Upper lobe of right lung (tissue), 1 donor: ENCODE measurements around the gene FTH1. TPM values are rescaled to one million over a fixed set of nuclear protein-coding genes. Genes with fewer than 3 reads are reported as not detected.
"Not testable (repeated sequence)": the region's sequence is repeated elsewhere in the genome, so short reads cannot be mapped to it uniquely, and the experiment has no call there.

Source experiments
- ATAC-seq: fragments of 200-7000 bp; cut with Tn5 transposase; one replicate; pipeline ENCODE4 v1.9.1; 2020; ENCODE audit warnings: mild to moderate bottlenecking, moderate library complexity
- DNase-seq: peaks from one replicate; pipeline ENCODE4 v3.0.0-alpha.2; 2020
- H3K27ac ChIP-seq: fragments of 200-600 bp; one replicate; pipeline ENCODE4 v1.8.0; 2022
- H3K27me3 ChIP-seq: fragments of 200-600 bp; one replicate; pipeline ENCODE4 v1.8.0; 2022; ENCODE audit warnings: mild to moderate bottlenecking
- H3K36me3 ChIP-seq: fragments of 200-600 bp; one replicate; pipeline ENCODE4 v1.8.0; 2022
- H3K4me1 ChIP-seq: fragments of 200-600 bp; one replicate; pipeline ENCODE4 v1.8.0; 2022
- H3K4me3 ChIP-seq: fragments of 200-600 bp; one replicate; pipeline ENCODE4 v1.8.0; 2022; ENCODE audit warnings: mild to moderate bottlenecking
- H3K9me3 ChIP-seq: fragments of 200-600 bp; one replicate; pipeline ENCODE4 v1.8.0; 2022
- intact Hi-C: fragments of 100-400 bp; cut with DNase I; formaldehyde crosslinking; loops from one replicate; pipeline ENCODE4 v1.11.0; 2022
- total RNA-seq: library from RNA; stranded (reverse); fragmentation: NEBNext Ultra II Directional; extraction: Animal tissue kit (Norgen Biotek cat#: 25700); gene quantifications from one replicate; pipeline ENCODE4 v1.2.1, GENCODE V29; 2021
- TF ChIP-seq, protein P1 (sequence below): fragments of 200-600 bp; IDR thresholded peaks from one replicate; pipeline ENCODE4 v1.8.0; 2022; ENCODE audit warnings: antibody characterized with exemption
- donor health status: DM: no; HTN: yes; CAD: no; lungs with severe emphysema.

The FTH1 gene
- total RNA-seq, 1 donor from 2014 or later = 4,022 TPM

DNA sequence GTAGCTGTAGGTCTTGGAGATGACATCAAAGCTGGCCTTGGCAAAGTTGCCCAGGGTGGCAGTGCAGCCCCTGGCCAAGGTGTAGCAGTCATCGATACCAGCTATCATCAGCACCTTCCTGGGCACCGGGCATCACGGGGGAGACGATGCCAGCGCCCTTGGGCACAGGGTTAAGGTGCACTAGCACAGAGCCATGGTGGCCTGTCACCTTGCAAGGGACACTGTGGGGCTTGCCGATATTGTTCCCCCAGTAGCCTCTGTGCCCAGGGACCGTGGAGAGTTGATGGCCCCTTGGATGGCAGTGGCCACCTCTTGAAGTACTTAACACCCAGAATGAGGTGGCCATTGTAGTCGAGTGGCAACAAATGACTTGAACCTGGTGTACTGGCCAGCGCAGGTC lies 44.4 kb upstream of the FTH1 start:
- Histone ChIP-seq H3K27ac (no peak overlapping the region), H3K36me3 (no peaks in the 10 kb centered on the region), H3K4me1 (no peaks in the 10 kb centered on the region), H3K4me3 (no peak overlapping the region), H3K9me3 (no peaks in the 10 kb centered on the region), H3K27me3 (no peaks in the 10 kb centered on the region)
- TF ChIP-seq, protein P1, sequence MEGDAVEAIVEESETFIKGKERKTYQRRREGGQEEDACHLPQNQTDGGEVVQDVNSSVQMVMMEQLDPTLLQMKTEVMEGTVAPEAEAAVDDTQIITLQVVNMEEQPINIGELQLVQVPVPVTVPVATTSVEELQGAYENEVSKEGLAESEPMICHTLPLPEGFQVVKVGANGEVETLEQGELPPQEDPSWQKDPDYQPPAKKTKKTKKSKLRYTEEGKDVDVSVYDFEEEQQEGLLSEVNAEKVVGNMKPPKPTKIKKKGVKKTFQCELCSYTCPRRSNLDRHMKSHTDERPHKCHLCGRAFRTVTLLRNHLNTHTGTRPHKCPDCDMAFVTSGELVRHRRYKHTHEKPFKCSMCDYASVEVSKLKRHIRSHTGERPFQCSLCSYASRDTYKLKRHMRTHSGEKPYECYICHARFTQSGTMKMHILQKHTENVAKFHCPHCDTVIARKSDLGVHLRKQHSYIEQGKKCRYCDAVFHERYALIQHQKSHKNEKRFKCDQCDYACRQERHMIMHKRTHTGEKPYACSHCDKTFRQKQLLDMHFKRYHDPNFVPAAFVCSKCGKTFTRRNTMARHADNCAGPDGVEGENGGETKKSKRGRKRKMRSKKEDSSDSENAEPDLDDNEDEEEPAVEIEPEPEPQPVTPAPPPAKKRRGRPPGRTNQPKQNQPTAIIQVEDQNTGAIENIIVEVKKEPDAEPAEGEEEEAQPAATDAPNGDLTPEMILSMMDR = no peak
- DNase-seq (no peak), ATAC-seq (no peak)
- intact Hi-C loops = no loop called here

DNA sequence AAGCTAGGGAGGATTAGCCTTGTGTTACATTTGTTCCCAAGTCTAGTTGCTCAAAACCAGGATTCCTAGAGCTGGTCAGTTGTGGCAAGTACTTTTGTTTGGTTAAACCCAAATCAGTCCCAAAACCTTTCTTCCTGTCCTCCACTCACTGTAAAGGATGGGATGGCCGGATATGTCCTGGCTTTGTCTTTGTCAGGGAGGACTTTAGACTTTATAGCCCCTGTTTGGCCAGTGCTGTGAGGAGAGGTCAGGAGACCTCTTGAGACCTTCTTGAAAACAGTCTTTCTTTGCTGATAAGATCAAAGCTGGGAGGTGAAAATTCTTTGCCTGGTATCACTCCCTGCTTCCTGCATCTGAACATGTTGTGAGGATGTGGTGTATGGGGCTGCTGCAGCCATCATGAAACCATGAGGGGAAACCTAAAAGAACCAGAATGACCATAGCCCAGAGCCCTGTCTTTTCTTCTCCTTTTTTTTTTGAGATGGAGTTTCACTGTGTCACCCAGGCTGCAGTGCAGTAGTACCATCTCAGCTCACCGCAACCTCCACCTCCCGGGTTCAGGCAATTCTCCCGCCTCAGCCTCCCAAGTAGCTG lies 43.6 kb upstream of the FTH1 start:
- H3K27ac ChIP-seq = no peak overlapping the region
- intact Hi-C loops = no loop called here
- no peak for DNase-seq
- no peaks in the 10 kb centered on the region for H3K27me3 ChIP-seq
- TF ChIP-seq, protein P1 = no peak
- H3K4me1 ChIP-seq = no peaks in the 10 kb centered on the region
- H3K36me3 ChIP-seq = no peaks in the 10 kb centered on the region
- no peak overlapping the region for H3K4me3 ChIP-seq
- no peak for ATAC-seq
- H3K9me3 ChIP-seq = no peaks in the 10 kb centered on the region

DNA sequence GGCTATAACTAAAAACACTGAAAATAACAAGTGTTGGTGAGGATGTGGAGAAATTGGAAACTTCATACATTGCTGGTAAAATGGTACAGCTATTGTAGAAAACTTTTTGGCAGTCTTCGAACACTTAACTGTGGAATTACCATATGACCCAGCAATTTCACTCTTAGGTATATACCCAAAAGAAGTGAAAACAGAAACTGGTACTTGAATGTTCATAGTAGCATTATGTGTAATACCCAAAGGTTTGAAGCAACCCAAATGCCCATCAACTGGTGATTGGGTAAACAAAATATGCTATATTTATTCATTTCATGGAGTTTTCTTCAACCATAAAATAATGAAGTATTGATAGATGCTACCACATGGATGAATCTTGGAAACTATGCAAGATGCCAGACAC lies 40.8 kb upstream of the FTH1 start:
- no peaks in the 10 kb centered on the region for H3K9me3 ChIP-seq
- peaks cover 10% of the 10 kb centered on the region for H3K4me1 ChIP-seq
- intact Hi-C loops = no loop called here
- H3K27ac ChIP-seq = no peak overlapping the region
- ATAC-seq = no peak
- no peak for DNase-seq
- no peaks in the 10 kb centered on the region for H3K27me3 ChIP-seq
- TF ChIP-seq, protein P1 = no peak
- H3K36me3 ChIP-seq = no peaks in the 10 kb centered on the region
- H3K4me3 ChIP-seq = no peak overlapping the region

DNA sequence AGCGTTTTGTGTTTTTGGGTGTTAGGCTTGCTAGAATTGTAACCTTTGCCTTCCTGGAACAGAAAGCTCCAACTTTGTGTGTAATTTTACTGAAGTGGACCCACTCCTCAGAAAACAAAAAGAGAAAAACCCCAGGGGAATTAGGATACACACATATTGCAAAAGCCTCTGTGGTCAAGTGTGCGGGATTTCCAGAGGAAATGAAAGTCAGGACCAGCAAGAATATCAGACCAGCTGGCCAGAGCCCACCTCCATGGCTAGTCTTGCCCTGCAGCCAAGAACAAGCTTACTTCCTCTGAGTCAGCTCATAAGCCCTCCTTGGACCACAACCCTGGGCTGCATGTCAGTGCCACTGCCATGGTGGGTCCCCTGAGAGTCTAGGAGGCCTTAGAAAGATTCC lies 37.0 kb upstream of the FTH1 start:
- H3K9me3 ChIP-seq = peaks cover 2% of the 10 kb centered on the region
- DNase-seq = no peak
- TF ChIP-seq, protein P1 = no peak
- no peak overlapping the region for H3K4me3 ChIP-seq
- peak overlapping the region; percentile 37 for H3K27ac ChIP-seq
- intact Hi-C loops = no loop called here
- peak; percentile 75 for ATAC-seq
- no peaks in the 10 kb centered on the region for H3K36me3 ChIP-seq
- peaks cover 13% of the 10 kb centered on the region for H3K4me1 ChIP-seq
- H3K27me3 ChIP-seq = no peaks in the 10 kb centered on the region

DNA sequence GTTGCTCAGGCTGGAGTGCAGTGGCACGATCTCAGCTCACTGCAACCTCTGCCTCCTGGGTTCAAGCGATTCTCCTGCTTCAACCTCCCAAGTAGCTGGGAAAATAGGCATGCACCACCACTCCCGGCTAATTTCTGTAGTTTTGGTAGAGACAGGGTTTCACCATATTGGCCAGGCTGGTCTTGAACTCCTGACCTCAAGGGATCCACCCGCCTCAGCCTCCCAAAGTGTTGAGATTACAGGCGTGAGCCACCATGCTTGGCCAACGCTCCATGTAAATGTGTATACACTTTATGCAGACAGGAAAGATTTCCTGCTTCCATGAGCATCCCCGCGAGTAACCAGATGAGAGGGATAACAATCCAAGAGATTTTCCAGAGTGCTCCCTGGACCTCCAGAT lies 34.8 kb upstream of the FTH1 start:
- ATAC-seq, H3K36me3 ChIP-seq, H3K27ac ChIP-seq, H3K9me3 ChIP-seq, H3K4me3 ChIP-seq, H3K27me3 ChIP-seq, intact Hi-C loops: not testable (repeated sequence)
- peaks cover 13% of the 10 kb centered on the region for H3K4me1 ChIP-seq
- peak; percentile 13 for DNase-seq

DNA sequence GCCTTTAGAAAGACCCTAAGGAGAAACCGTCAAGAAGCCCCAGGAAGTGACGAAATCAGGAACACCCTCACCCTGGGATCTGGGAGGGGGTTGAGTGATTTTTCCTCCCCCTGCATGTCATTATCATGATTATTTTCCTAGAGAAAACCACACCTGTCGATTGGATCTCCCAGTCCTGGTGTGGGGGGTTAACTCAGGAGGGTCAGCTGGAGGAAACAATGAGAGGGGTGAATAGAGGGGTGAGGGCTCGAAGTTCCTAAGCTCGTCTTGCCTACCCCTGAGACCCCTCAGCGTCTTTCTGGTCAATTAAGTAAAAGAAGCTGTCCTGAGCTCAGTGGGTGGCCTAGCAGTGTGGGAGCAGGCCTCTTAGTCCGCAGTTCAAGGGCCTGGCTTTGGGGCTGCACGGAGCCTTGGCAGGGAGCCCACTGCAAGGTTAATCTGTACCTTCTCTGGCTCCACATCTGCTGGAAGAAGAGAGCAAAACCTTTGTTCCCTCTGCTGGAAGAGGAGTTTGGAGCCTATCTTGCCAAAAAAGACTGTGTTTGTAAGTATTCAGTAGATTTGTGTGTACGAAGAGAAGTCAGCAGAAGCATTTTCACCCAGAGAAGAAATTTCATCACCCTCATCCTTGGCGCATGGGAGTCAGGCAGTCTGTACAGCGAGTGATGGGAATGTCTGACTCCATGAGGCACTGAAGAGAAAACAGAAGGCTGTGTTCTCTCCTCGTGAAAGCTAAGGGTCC lies 34.2 kb upstream of the FTH1 start:
- H3K9me3 ChIP-seq = peaks cover 5% of the 10 kb centered on the region
- ATAC-seq = peak; percentile 45
- no peaks in the 10 kb centered on the region for H3K36me3 ChIP-seq
- H3K27ac ChIP-seq = no peak overlapping the region
- TF ChIP-seq, protein P1 = no peak
- H3K27me3 ChIP-seq = no peaks in the 10 kb centered on the region
- no peak overlapping the region for H3K4me3 ChIP-seq
- H3K4me1 ChIP-seq = peaks cover 13% of the 10 kb centered on the region
- peak; percentile 66 for DNase-seq
- intact Hi-C loops = no loop called here
